Activated CD8-positive, alpha-beta T cell treated with anti-CD3 and anti-CD28 coated beads for 36 hours (primary cell): Measurements from ENCODE around the gene ABCA13. TPM values are rescaled to one million over a fixed set of nuclear protein-coding genes. Genes with fewer than 3 reads are reported as not detected.

Experiments used
- ATAC-seq: fragments of 200-7000 bp; cut with Tn5 transposase; one replicate; pipeline ENCODE4 v1.10.0; 2021; ENCODE audit warnings: mild to moderate bottlenecking, moderate library complexity
- CTCF ChIA-PET: fragments of 350-600 bp; sonication (Branson Sonifier 250); formaldehyde crosslinking; loops from one replicate; lab custom pipeline; 2021; ENCODE audit warnings: antibody characterized with exemption; lab: Charles Lee
- POLR2A ChIA-PET: fragments of 350-600 bp; sonication (Branson Sonifier 250); formaldehyde crosslinking; loops from one replicate; lab custom pipeline; 2021; ENCODE audit warnings: antibody characterized with exemption; lab: Charles Lee
- DNase-seq: peaks from one replicate; pipeline ENCODE4 v3.0.0-alpha.2; 2020
- H3K27ac Mint-ChIP-seq: one replicate; pipeline ENCODE4 v1.8.0; 2021; ENCODE audit warnings: mild to moderate bottlenecking, mixed read lengths
- H3K27me3 Mint-ChIP-seq: one replicate; pipeline ENCODE4 v1.8.0; 2021; ENCODE audit warnings: mixed read lengths
- H3K36me3 Mint-ChIP-seq: one replicate; pipeline ENCODE4 v1.8.0; 2021; ENCODE audit warnings: low read depth, mixed read lengths
- H3K4me1 Mint-ChIP-seq: one replicate; pipeline ENCODE4 v1.8.0; 2021; ENCODE audit warnings: low read depth, mixed read lengths
- H3K4me3 Mint-ChIP-seq: one replicate; pipeline ENCODE4 v1.8.0; 2021; ENCODE audit warnings: mild to moderate bottlenecking, moderate library complexity, mixed read lengths
- H3K9me3 Mint-ChIP-seq: one replicate; pipeline ENCODE4 v1.8.0; 2021; ENCODE audit warnings: mixed read lengths
- intact Hi-C: fragments of 100-400 bp; cut with micrococcal nuclease; formaldehyde crosslinking; loops from one replicate; pipeline ENCODE4 v1.10.0; 2022
- total RNA-seq, 2 experiments: library from RNA; stranded (reverse); gene quantifications; one replicate each; pipeline ENCODE4 v1.2.3, GENCODE V29; 2021
- TF ChIP-seq, protein P1 (sequence below): fragments of 200-600 bp; IDR thresholded peaks from one replicate; pipeline ENCODE4 v1.8.0; 2022; ENCODE audit warnings: antibody characterized with exemption, mild to moderate bottlenecking

The ABCA13 gene
- total RNA-seq, 2 experiments from 2014 or later = not detected

DNA sequence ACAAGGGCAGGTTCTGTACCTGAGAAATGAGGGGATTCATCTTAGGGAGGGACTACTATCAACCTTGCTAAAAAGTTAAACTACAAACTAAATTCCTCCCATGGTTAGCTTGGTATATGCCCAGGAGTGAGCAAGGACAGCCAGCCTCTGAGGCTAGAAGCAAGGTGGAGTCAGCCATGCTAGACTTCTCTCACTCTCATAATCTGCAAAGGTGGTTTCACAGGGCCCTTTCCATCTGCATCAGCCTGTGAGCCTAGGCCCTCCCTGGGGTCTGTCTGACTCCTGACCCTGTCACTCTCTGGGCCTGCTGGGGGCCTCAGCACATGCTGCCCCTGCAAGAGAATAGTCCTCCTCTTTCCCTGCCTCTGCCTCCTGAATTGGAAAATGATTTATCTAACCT is 66.1 kb downstream of the ABCA13 start:
- Mint-ChIP-seq H3K27me3 (peaks cover 4% of the 10 kb centered on the region), H3K4me3 (no peak overlapping the region), H3K4me1 (no peaks in the 10 kb centered on the region), H3K36me3 (no peaks in the 10 kb centered on the region), H3K27ac (no peak overlapping the region), H3K9me3 (peaks cover 2% of the 10 kb centered on the region)
- intact Hi-C loops = no loop called here
- ATAC-seq (no peak), DNase-seq (no peak)
- TF ChIP-seq, protein P1, sequence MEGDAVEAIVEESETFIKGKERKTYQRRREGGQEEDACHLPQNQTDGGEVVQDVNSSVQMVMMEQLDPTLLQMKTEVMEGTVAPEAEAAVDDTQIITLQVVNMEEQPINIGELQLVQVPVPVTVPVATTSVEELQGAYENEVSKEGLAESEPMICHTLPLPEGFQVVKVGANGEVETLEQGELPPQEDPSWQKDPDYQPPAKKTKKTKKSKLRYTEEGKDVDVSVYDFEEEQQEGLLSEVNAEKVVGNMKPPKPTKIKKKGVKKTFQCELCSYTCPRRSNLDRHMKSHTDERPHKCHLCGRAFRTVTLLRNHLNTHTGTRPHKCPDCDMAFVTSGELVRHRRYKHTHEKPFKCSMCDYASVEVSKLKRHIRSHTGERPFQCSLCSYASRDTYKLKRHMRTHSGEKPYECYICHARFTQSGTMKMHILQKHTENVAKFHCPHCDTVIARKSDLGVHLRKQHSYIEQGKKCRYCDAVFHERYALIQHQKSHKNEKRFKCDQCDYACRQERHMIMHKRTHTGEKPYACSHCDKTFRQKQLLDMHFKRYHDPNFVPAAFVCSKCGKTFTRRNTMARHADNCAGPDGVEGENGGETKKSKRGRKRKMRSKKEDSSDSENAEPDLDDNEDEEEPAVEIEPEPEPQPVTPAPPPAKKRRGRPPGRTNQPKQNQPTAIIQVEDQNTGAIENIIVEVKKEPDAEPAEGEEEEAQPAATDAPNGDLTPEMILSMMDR = no peak
- POLR2A ChIA-PET = no interaction called here
- CTCF ChIA-PET = no interaction called here

DNA sequence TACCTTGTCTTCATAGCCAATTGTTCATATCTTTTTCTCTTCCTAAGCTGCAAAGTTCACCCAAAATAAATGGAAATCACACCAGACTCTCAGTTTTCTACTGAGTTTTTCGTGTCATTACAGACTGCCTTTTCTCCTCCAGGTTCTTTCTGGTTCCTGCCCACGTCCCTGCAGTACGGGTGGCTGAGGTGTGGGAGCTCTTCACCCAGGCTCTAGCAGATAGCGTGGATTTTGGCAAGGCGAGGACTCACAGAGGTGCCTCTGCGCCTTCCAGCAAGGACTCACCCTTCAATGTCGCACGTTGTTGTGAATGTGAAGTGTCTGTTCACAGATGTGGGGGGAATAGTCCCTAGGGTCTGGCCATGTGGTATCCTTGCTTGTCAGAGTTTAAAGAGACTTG is 71.6 kb downstream of the ABCA13 start:
- no peak overlapping the region for H3K4me3 Mint-ChIP-seq
- no peaks in the 10 kb centered on the region for H3K4me1 Mint-ChIP-seq
- ATAC-seq (no peak), DNase-seq (no peak)
- TF ChIP-seq, protein P1 = no peak
- POLR2A ChIA-PET = interaction anchor here (1.1 kb wide), 1 partner anchor 12 kb away, joined by 4 read pairs; no protein-coding TSS in a partner anchor
- H3K27me3 Mint-ChIP-seq = peaks cover 2% of the 10 kb centered on the region
- no peak overlapping the region for H3K27ac Mint-ChIP-seq
- H3K36me3 Mint-ChIP-seq = no peaks in the 10 kb centered on the region
- intact Hi-C loops = no loop called here
- CTCF ChIA-PET = interaction anchor here (1.2 kb wide), 1 partner anchor 298 kb away, joined by 4 read pairs; no protein-coding TSS in a partner anchor
- H3K9me3 Mint-ChIP-seq = no peaks in the 10 kb centered on the region

DNA sequence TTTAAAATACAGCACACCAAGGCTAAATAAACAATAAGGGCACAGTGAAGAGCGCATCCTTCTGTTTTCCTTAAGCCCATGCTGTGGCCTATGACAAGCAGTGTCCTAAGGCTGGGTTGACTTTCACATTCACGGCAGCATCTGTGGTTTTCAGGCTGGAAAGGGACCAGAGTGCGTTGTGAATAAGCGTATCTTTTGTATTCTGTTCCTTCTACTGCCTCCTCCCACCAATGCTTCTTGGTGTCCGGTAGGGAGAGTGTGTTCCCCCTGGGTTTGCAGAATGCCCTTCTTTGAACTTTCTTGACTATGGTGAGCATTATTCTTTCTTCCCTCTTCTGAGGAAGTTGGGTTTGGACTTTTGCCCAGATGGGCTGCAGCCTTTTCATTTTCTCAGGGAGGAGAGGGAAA is 73.6 kb downstream of the ABCA13 start:
- Mint-ChIP-seq H3K4me1 (no peaks in the 10 kb centered on the region), H3K36me3 (no peaks in the 10 kb centered on the region), H3K4me3 (no peak overlapping the region), H3K27ac (no peak overlapping the region), H3K27me3 (peaks cover 2% of the 10 kb centered on the region), H3K9me3 (no peaks in the 10 kb centered on the region)
- POLR2A ChIA-PET = no interaction called here
- CTCF ChIA-PET = interaction anchor here (1.2 kb wide), 1 partner anchor 10 kb away, joined by 3 read pairs; no protein-coding TSS in a partner anchor
- TF ChIP-seq, protein P1 = no peak
- ATAC-seq (no peak), DNase-seq (no peak)
- intact Hi-C loops = no loop called here

DNA sequence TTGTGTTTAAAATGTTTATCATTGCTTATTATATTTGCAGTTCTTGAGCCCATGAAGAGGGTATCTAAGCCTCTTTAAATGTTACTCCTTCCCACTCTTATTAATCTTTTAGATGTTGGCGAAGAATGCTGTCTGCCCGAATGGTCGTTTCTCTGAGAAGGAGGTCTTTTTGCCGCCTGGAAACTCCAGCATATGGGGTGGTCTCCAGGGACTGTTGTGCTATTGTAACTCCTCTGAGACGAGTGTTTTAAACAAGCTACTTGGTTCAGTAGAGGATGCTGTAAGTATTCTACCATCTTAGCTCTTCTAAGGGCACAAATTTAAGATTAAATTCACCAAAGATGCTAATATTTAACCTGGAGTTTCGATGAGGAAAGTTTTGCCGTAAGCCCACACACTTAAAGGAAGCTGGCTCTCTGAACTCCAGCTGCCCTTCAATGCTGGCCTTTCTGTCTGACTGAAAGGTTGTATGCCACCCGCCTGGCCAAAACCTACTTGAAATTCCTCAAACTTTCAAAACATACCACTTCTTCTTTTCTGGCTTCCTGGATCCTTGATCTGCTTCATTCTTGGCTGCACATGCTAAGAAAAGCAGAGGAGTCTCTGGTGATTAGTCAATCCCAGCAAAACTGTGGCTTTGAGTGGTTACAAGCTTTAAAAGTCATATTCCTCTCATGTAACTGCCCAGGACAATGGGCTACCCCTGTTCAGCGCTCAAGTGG is 74.7 kb downstream of the ABCA13 start:
- H3K9me3 Mint-ChIP-seq = no peaks in the 10 kb centered on the region
- H3K27me3 Mint-ChIP-seq = peaks cover 2% of the 10 kb centered on the region
- H3K4me3 Mint-ChIP-seq = no peak overlapping the region
- no peaks in the 10 kb centered on the region for H3K4me1 Mint-ChIP-seq
- ATAC-seq (no peak), DNase-seq (no peak)
- ChIA-PET POLR2A (no interaction called here), CTCF (interaction anchor here (1.2 kb wide), 1 partner anchor 9 kb away, joined by 3 read pairs; no protein-coding TSS in a partner anchor)
- intact Hi-C loops = no loop called here
- no peaks in the 10 kb centered on the region for H3K36me3 Mint-ChIP-seq
- TF ChIP-seq, protein P1 = no peak
- no peak overlapping the region for H3K27ac Mint-ChIP-seq

DNA sequence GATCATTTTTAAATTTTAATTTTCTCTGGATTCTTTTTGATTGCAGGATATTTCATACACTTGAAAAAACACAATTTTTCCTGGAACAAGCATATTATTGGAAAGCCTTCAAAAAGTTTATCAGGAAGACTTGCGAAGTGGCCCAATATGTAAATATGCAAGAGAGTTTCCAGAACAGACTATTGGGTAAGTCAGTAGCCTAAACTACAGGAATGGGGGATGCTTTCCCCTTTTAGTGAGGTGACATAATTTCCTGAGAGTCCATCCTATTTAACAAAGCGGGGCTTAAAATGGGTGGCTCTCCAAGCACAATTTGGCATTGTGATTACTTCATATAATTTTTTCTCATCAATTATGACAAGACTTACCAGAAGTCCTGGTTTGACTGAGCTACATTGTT is 77.9 kb downstream of the ABCA13 start:
- CTCF ChIA-PET = no interaction called here
- POLR2A ChIA-PET = no interaction called here

More for the DNA sequence above, 77.9 kb downstream of the ABCA13 start:
- Mint-ChIP-seq H3K27ac (no peak overlapping the region), H3K27me3 (peaks cover 2% of the 10 kb centered on the region), H3K36me3 (no peaks in the 10 kb centered on the region), H3K9me3 (no peaks in the 10 kb centered on the region), H3K4me1 (peaks cover 5% of the 10 kb centered on the region), H3K4me3 (no peak overlapping the region)
- ATAC-seq = no peak
- TF ChIP-seq, protein P1 = no peak
- no peak for DNase-seq
- intact Hi-C loops = no loop called here
